ENCODE results near the gene FNIP1. TPM values are rescaled to one million over a fixed set of nuclear protein-coding genes. Genes with fewer than 3 reads are reported as not detected.

FNIP1 gene
- total and polyA plus RNA-seq, 2 of the 8 experiments (the other 6 are each of a cell fraction or from before 2014, with no cell fraction given), result 3.5 to 17.3 TPM

DNA sequence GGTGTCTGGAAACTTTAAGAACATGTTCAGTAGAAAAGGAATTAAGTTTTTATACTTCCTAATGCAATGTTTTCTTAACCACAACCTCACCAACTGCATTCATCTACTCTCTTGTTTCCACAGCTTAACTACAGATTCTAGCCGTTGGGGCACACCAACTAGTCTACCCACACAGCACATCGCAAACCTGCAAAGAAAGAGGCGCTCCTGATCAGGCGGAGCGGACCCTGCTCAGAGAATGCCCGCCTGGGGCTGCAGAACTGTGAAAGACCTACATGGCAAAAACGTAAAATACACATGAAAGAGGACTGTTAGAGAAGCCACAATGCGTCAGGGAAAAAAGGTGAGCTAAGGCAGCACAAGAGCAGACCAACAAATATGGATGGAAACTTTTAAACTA is 86.4 kb downstream of the FNIP1 start (continued):
- TF ChIP-seq TBP (IDR thresholded peaks at IDR 0.05; ENCODE audit: low read depth, low read length) (no peak), SIN3A (conservative IDR thresholded peaks at IDR 0.05 in 1 of 2, IDR thresholded peaks at IDR 0.05 in 1 of 2; ENCODE audit: low read depth in 1 of 2, low read length in 2 of 2) (no peak)
